SK-N-SH (cell line): ENCODE results near the gene KLHL4. TPM values are rescaled to one million over a fixed set of nuclear protein-coding genes. Genes with fewer than 3 reads are reported as not detected.

Experiments
- CTCF ChIA-PET: fragments of 300-600, 350-600 bp; formaldehyde crosslinking; extraction: SDS; loops from one replicate; lab custom pipeline; 2021; lab: Yijun Ruan, JAX
- POLR2A ChIA-PET: fragments of 350-600 bp; sonication (Branson Sonifier 250); formaldehyde crosslinking; extraction: SDS; loops from one replicate; lab custom pipeline; 2020; ENCODE audit warnings: antibody characterized with exemption, inconsistent platforms; lab: Yijun Ruan, JAX
- DNase-seq: peaks from one replicate; pipeline ENCODE4 v3.0.0; 2012
- H2AFZ ChIP-seq: fragments of 200-600 bp; sonication (generic); 2 replicates; pipeline ENCODE4 v1.8.1; 2016; ENCODE audit warnings: antibody characterized with exemption, mild to moderate bottlenecking, low read depth
- H3F3A ChIP-seq: fragments of 200-600 bp; sonication (generic); replicated peaks from 2 replicates; pipeline ENCODE3; 2016; ENCODE audit warnings: antibody characterized with exemption, mild to moderate bottlenecking; ENCODE audit not compliant: insufficient read depth
- H3K27ac ChIP-seq, 2 experiments: fragments of 200-500 bp in 1 of 2; fragments of 200-600 bp in 1 of 2; sonication (Bioruptor generic) in 1 of 2; sonication (generic), shearing (Covaris generic) in 1 of 2; 2 replicates each; pipeline versions ENCODE4 v1.5.1 to v1.6.1; 2014 to 2016; ENCODE audit warnings: low read depth in 2 of 2, inconsistent platforms in 1 of 2, low read length in 1 of 2, mild to moderate bottlenecking in 1 of 2, mixed read lengths in 1 of 2
- H3K27me3 ChIP-seq: fragments of 200-600 bp; sonication (generic), shearing (Covaris generic); 2 replicates; pipeline ENCODE4 v1.6.1; 2016; ENCODE audit warnings: mixed run types; ENCODE audit not compliant: insufficient read depth
- H3K36me3 ChIP-seq, 2 experiments: fragments of 200-500 bp in 1 of 2; fragments of 200-600 bp in 1 of 2; sonication (Bioruptor generic) in 1 of 2; sonication (generic) in 1 of 2; replicated peaks in 1 of 2; 2 replicates each; pipeline versions ENCODE3 to v1.5.1; 2014 to 2016; ENCODE audit warnings: low read length in 1 of 2, mild to moderate bottlenecking in 1 of 2; ENCODE audit not compliant: insufficient read depth in 2 of 2, control insufficient read depth in 1 of 2
- H3K4me1 ChIP-seq, 2 experiments: fragments of 200-500 bp in 1 of 2; fragments of 200-600 bp in 1 of 2; sonication (Bioruptor generic) in 1 of 2; sonication (generic), shearing (Covaris generic) in 1 of 2; 2 replicates each; pipeline versions ENCODE4 v1.5.1 to v1.6.1; 2014 to 2016; ENCODE audit warnings: low read depth in 1 of 2, low read length in 1 of 2, mixed run types in 1 of 2; ENCODE audit not compliant: insufficient read depth in 2 of 2, control insufficient read depth in 1 of 2
- H3K4me2 ChIP-seq: fragments of 200-600 bp; sonication (generic), shearing (Covaris generic); 2 replicates; pipeline ENCODE4 v1.6.1; 2017; ENCODE audit warnings: mixed run types
- H3K4me3 ChIP-seq, 2 experiments: fragments of 200-500 bp in 1 of 2; fragments of 200-600 bp in 1 of 2; sonication (Bioruptor generic) in 1 of 2; sonication (generic), shearing (Covaris generic) in 1 of 2; 2 replicates each; pipeline versions ENCODE4 v1.5.1 to v1.8.1; 2014 to 2016; ENCODE audit warnings: low read depth in 2 of 2, inconsistent platforms in 1 of 2, low read length in 1 of 2, mild to moderate bottlenecking in 1 of 2, mixed read lengths in 1 of 2, moderate library complexity in 1 of 2
- H3K79me2 ChIP-seq: fragments of 200-600 bp; sonication (generic); 2 replicates; pipeline ENCODE4 v1.8.1; 2017; ENCODE audit warnings: mild to moderate bottlenecking; ENCODE audit not compliant: insufficient read depth
- H3K9ac ChIP-seq: fragments of 200-600 bp; sonication (generic); 2 replicates; pipeline ENCODE4 v1.6.1; 2017; ENCODE audit warnings: mixed run types
- H3K9me2 ChIP-seq: fragments of 200-600 bp; sonication (generic); 2 replicates; pipeline ENCODE4 v1.6.1; 2017; ENCODE audit warnings: mixed run types
- H3K9me3 ChIP-seq: fragments of 200-600 bp; sonication (generic); 2 replicates; pipeline ENCODE4 v1.6.1; 2017; ENCODE audit warnings: mixed run types, mild to moderate bottlenecking, moderate library complexity
- H4K20me1 ChIP-seq: fragments of 200-600 bp; sonication (generic); 2 replicates; pipeline ENCODE4 v1.6.1; 2017; ENCODE audit warnings: mild to moderate bottlenecking, mixed run types; ENCODE audit not compliant: insufficient read depth
- CHD2 ChIP-seq: fragments of 150-350 bp; IDR thresholded peaks from 2 replicates; pipeline ENCODE4 v1.6.1; 2018; ENCODE audit warnings: low read length; ENCODE audit not compliant: partially characterized antibody
- EZH2phosphoT487 ChIP-seq: fragments of 200-600 bp; sonication (generic); IDR thresholded peaks from 2 replicates; pipeline ENCODE4 v1.6.1; 2017; ENCODE audit warnings: low read depth, mixed run types, mild to moderate bottlenecking, antibody characterized with exemption, moderate library complexity, borderline replicate concordance
- FOSL2 ChIP-seq: IDR thresholded peaks from 2 replicates; pipeline ENCODE4 v1.4.0; 2012; ENCODE audit warnings: low read depth, mild to moderate bottlenecking, moderate library complexity, borderline replicate concordance
- FOXJ3 ChIP-seq: sonication (generic); formaldehyde crosslinking; IDR thresholded peaks from 2 replicates; pipeline ENCODE4 v1.5.1; 2020; ENCODE audit warnings: mild to moderate bottlenecking, missing genetic modification reagents
- JUND ChIP-seq: IDR thresholded peaks from 2 replicates; pipeline ENCODE4 v1.4.0; 2012
- MXI1 ChIP-seq: IDR thresholded peaks from 2 replicates; pipeline ENCODE4 v1.6.1; 2012; ENCODE audit warnings: mild to moderate bottlenecking, low read depth, low read length, improper control_type of control experiment
- SIN3A ChIP-seq: IDR thresholded peaks from 2 replicates; pipeline ENCODE4 v1.6.1; 2012; ENCODE audit warnings: low read depth, mild to moderate bottlenecking, low read length, moderate library complexity, borderline replicate concordance
- TAF1 ChIP-seq: IDR thresholded peaks from 2 replicates; pipeline ENCODE4 v1.6.1; 2012; ENCODE audit warnings: low read depth, mild to moderate bottlenecking, low read length, moderate library complexity, borderline replicate concordance
- WGBS: methylation state at CpG from one replicate; pipeline ENCODE4 v1.1.6; 2017; ENCODE audit warnings: low lambda C conversion rate; 5-methylcytosine and 5-hydroxymethylcytosine counted together
- polyA plus RNA-seq, 3 experiments: library from polyadenylated mRNA; depleted of rRNA; stranded (reverse); fragments of >200 nt; gene quantifications; 2 replicates each; pipeline ENCODE4 v1.2.3, GENCODE V29; 2012
- TF ChIP-seq, protein P1 (sequence below): IDR thresholded peaks from 2 replicates; pipeline ENCODE4; 2012
- TF ChIP-seq, protein P2 (sequence below): fragments of 200-600 bp; sonication (generic); IDR thresholded peaks from 2 replicates; pipeline ENCODE4 v1.6.1; 2017; ENCODE audit warnings: antibody characterized with exemption, mild to moderate bottlenecking, moderate library complexity

KLHL4 gene
- polyA plus RNA-seq, 1 of the 3 experiments (the other 2 are of a cell fraction): 0.18 TPM

DNA sequence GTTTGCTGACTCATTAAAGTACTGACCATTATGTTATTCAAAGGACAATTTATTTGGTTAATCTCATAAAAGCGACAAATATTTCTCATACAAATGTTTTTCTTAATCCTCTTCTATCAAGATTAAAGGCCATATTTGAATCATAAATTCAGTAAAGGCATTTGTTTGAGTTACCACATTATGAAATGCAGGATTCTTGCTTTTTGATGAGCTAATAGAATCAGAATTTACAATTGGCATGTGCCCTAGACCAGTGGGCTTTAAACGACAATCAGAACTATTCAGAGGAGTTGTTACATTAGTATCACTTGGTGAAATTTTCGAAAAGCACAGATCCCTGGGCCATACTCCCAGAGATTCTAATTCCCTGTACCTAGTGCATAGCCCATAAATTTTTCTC, 55.3 kb downstream of the KLHL4 start:
- CTCF ChIA-PET: no interaction called here
- no peaks in the 10 kb centered on the region for H3K9me2 ChIP-seq
- H3K79me2 ChIP-seq: no peaks in the 10 kb centered on the region
- no peaks in the 10 kb centered on the region for H3K4me1 ChIP-seq
- no peak overlapping the region for H3K9ac ChIP-seq
- no peaks in the 10 kb centered on the region for H4K20me1 ChIP-seq
- H2AFZ ChIP-seq: no peak overlapping the region
- DNase-seq: no peak
- TF ChIP-seq EZH2phosphoT487 (no peak), MXI1 (no peak), FOSL2 (no peak), TAF1 (no peak), JUND (no peak), CHD2 (no peak), SIN3A (no peak), FOXJ3 (CRISPR knock-in tag) (no peak)
- H3K27ac ChIP-seq: no peak overlapping the region
- WGBS: 9% methylated on average over 3 of the region's 3 CpGs
- H3K27me3 ChIP-seq: peaks cover 9% of the 10 kb centered on the region; the same call in 1 of the 2 replicates
- no peak overlapping the region for H3K4me3 ChIP-seq
- H3K36me3 ChIP-seq: no peaks in the 10 kb centered on the region
- no peak overlapping the region for H3K4me2 ChIP-seq
- POLR2A ChIA-PET: no interaction called here
- H3F3A ChIP-seq: no peaks in the 10 kb centered on the region
- no peaks in the 10 kb centered on the region for H3K9me3 ChIP-seq

DNA sequence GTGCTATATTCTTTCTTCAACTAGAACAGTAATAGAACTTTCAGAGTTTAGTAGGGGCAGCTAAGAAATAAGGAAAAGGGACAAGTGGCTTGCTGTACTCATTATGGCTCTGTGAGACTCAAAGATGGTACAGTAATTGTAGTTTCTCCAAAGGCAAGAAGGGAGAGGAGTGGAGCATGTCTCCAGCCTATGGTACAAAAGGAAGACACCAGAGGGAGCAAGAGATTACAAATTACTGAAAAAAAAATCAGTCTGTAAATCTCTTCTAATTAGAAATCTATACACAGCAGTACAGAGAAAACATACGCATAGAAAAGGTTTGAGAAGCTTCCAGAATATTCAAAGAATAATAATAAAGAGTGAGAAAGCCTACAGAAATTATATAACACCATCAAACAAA, 61.4 kb downstream of the KLHL4 start:
- no peak for DNase-seq
- Histone ChIP-seq H3K9ac (no peak overlapping the region), H4K20me1 (no peaks in the 10 kb centered on the region), H3K4me2 (no peak overlapping the region), H3K36me3 (no peaks in the 10 kb centered on the region), H3K4me3 (no peak overlapping the region), H3K27me3 (peaks cover 9% of the 10 kb centered on the region; the same call in 1 of the 2 replicates), H3K9me2 (no peaks in the 10 kb centered on the region), H3F3A (no peaks in the 10 kb centered on the region), H2AFZ (no peak overlapping the region), H3K79me2 (no peaks in the 10 kb centered on the region), H3K9me3 (no peaks in the 10 kb centered on the region), H3K4me1 (no peaks in the 10 kb centered on the region), H3K27ac (no peak overlapping the region)
- ChIA-PET POLR2A (no interaction called here), CTCF (no interaction called here)
- TF ChIP-seq, protein P1, sequence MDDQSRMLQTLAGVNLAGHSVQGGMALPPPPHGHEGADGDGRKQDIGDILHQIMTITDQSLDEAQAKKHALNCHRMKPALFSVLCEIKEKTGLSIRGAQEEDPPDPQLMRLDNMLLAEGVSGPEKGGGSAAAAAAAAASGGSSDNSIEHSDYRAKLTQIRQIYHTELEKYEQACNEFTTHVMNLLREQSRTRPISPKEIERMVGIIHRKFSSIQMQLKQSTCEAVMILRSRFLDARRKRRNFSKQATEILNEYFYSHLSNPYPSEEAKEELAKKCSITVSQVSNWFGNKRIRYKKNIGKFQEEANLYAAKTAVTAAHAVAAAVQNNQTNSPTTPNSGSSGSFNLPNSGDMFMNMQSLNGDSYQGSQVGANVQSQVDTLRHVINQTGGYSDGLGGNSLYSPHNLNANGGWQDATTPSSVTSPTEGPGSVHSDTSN: no peak
- TF ChIP-seq, protein P2, sequence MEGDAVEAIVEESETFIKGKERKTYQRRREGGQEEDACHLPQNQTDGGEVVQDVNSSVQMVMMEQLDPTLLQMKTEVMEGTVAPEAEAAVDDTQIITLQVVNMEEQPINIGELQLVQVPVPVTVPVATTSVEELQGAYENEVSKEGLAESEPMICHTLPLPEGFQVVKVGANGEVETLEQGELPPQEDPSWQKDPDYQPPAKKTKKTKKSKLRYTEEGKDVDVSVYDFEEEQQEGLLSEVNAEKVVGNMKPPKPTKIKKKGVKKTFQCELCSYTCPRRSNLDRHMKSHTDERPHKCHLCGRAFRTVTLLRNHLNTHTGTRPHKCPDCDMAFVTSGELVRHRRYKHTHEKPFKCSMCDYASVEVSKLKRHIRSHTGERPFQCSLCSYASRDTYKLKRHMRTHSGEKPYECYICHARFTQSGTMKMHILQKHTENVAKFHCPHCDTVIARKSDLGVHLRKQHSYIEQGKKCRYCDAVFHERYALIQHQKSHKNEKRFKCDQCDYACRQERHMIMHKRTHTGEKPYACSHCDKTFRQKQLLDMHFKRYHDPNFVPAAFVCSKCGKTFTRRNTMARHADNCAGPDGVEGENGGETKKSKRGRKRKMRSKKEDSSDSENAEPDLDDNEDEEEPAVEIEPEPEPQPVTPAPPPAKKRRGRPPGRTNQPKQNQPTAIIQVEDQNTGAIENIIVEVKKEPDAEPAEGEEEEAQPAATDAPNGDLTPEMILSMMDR: peak; percentile 25; the same call in 1 of the 2 replicates
- 0% methylated on average over 1 of the region's 1 CpG for WGBS
